ENCODE data around the gene BICC1. TPM values are rescaled to one million over a fixed set of nuclear protein-coding genes. Genes with fewer than 3 reads are reported as not detected.
A peak's percentile ranks its signal among the peaks of the same experiment; 100 is the strongest.

Gene BICC1
- total and polyA plus RNA-seq, 2 experiments from 2014 or later, result 6.4 to 13.2 TPM

DNA sequence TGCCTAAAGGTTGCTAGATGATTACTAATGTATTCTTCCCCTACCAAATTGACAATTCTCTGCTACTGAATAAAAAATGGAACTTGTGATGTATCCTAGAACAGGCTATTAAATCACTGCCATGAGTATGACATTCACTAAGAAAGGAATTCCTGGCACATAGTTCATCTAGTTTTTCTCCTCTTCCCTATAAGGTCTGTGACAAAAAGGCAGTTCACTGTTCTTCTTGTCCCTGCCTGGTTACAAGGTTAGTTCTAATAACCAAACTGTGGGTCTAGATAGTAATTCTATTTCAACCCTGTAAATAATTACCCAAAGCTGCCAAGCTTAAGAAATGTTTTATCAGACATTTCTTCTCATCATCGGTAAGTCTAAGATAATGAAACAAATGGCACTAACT is 245.6 kb downstream of the BICC1 start:
- no peak overlapping the region for H3K4me3 ChIP-seq
- no peaks in the 10 kb centered on the region for H3K36me3 ChIP-seq
- TF ChIP-seq, protein P1, sequence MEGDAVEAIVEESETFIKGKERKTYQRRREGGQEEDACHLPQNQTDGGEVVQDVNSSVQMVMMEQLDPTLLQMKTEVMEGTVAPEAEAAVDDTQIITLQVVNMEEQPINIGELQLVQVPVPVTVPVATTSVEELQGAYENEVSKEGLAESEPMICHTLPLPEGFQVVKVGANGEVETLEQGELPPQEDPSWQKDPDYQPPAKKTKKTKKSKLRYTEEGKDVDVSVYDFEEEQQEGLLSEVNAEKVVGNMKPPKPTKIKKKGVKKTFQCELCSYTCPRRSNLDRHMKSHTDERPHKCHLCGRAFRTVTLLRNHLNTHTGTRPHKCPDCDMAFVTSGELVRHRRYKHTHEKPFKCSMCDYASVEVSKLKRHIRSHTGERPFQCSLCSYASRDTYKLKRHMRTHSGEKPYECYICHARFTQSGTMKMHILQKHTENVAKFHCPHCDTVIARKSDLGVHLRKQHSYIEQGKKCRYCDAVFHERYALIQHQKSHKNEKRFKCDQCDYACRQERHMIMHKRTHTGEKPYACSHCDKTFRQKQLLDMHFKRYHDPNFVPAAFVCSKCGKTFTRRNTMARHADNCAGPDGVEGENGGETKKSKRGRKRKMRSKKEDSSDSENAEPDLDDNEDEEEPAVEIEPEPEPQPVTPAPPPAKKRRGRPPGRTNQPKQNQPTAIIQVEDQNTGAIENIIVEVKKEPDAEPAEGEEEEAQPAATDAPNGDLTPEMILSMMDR (IDR thresholded peaks at IDR 0.05; ENCODE audit: low read depth, low read length), result no peak
- H3K27ac ChIP-seq, result peak overlapping the region; percentile 53
- H3K4me1 ChIP-seq (ENCODE audit: low read depth), result peaks cover 16% of the 10 kb centered on the region
- H3K9me3 ChIP-seq (ENCODE audit: low read depth), result no peaks in the 10 kb centered on the region
- DNase-seq (ENCODE audit: low read depth in 1 of 2, low spot score in 1 of 2), result no peak
- H3K27me3 ChIP-seq, result no peaks in the 10 kb centered on the region

DNA sequence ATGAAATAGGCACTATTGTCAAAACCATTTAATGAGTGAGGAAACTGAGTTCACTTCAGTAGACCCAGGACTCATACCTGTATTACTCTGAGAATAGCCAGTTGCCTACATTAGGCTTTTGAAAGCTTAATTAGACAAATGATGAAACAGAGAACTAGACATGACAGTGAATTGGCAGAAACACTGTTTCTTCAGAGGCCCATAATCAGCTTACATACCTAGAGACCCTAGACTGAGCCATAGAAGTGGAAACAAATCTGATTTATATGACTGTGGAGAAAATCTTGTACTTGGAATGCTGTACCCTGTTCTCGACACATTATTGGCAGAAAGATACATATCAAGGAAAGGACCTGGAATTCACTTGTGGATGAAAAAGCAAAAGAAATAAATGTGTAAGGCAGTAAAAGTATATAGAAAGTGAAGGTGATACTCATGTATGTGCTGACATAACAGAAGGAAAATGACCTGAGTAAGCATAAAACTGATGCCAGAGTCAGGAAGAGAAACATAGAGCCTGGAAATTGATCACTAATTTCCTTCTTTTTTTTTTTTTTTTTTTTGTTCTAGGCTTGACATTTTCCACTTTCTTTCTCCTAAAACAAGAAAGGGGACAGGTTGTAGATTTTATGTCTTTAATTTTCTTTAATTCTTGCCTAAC is 251.5 kb downstream of the BICC1 start:
- Histone ChIP-seq H3K27ac (no peak overlapping the region), H3K9me3 (ENCODE audit: low read depth) (no peaks in the 10 kb centered on the region), H3K4me3 (no peak overlapping the region), H3K27me3 (no peaks in the 10 kb centered on the region), H3K4me1 (ENCODE audit: low read depth) (no peaks in the 10 kb centered on the region), H3K36me3 (no peaks in the 10 kb centered on the region)
- DNase-seq (ENCODE audit: low read depth in 1 of 2, low spot score in 1 of 2), result no peak
- TF ChIP-seq, protein P1 (IDR thresholded peaks at IDR 0.05; ENCODE audit: low read depth, low read length), result no peak

DNA sequence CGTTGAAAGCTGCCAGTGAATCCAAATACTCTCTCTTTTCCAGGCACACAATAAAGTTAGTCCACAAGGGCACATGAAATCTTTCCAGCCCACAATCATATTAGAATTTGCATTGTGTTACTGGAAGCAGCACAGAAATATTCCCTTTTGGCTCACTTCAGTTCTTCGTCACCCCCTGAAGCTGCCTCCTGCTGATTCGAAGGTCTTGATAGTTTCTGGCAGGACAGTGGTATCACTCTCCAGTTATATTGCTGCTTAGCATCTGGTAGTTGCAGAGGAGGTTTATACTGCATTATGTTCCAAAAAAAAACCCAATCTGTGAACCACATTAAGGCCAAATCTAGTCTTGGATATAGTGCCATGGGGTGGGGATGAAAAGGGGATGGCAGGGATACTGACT is 253.2 kb downstream of the BICC1 start:
- H3K27me3 ChIP-seq, result no peaks in the 10 kb centered on the region
- H3K4me1 ChIP-seq (ENCODE audit: low read depth), result no peaks in the 10 kb centered on the region
- no peak overlapping the region for H3K27ac ChIP-seq
- DNase-seq (ENCODE audit: low read depth in 1 of 2, low spot score in 1 of 2), result no peak
- H3K36me3 ChIP-seq, result no peaks in the 10 kb centered on the region
- TF ChIP-seq, protein P1 (IDR thresholded peaks at IDR 0.05; ENCODE audit: low read depth, low read length), result no peak
- H3K9me3 ChIP-seq (ENCODE audit: low read depth), result no peaks in the 10 kb centered on the region
- H3K4me3 ChIP-seq, result no peak overlapping the region

DNA sequence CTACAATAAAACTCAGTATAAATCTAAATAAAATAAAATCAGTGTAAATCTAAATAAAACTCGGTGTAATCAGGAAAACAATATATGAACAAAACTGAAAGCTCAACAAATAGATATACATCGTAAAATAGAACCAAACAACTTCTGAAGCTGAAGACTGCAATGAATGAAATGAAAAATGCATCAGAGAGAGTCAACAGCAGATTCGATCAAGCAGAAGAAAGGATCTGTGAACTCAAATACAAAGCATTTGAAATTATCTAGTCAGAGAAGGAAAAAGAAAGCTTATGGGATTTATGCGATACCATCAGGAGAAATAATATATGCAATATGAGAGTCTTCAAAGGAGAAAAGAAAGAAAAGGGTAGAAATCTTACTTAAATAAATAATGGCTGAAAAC is 255.0 kb downstream of the BICC1 start:
- H3K36me3 ChIP-seq, result no peaks in the 10 kb centered on the region
- H3K9me3 ChIP-seq (ENCODE audit: low read depth), result no peaks in the 10 kb centered on the region
- no peak overlapping the region for H3K27ac ChIP-seq
- H3K4me3 ChIP-seq, result no peak overlapping the region
- H3K27me3 ChIP-seq, result no peaks in the 10 kb centered on the region
- TF ChIP-seq, protein P1 (IDR thresholded peaks at IDR 0.05; ENCODE audit: low read depth, low read length), result no peak
- no peak for DNase-seq (ENCODE audit: low read depth in 1 of 2, low spot score in 1 of 2)
- no peaks in the 10 kb centered on the region for H3K4me1 ChIP-seq (ENCODE audit: low read depth)

DNA sequence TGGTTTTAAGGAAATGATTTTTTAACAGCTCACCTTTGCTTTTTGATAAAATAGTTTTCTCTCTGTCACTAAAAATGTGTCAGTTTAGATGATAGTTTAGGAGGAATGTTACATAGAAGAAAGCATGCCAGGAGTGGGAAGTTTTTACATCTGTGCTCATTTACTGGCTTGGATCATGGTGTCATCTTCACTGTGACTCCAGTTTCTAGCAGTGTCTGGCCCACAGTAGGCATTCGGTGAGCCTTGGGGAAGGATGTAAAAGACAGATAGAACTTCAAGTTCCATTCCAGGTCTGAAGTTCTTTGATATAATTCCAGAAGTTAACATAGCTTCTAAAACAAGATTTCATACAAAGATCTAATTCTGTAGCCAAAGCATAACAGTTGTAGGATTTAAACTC is 259.2 kb downstream of the BICC1 start:
- no peaks in the 10 kb centered on the region for H3K27me3 ChIP-seq
- H3K4me1 ChIP-seq (ENCODE audit: low read depth), result peaks cover 17% of the 10 kb centered on the region
- no peak for DNase-seq (ENCODE audit: low read depth in 1 of 2, low spot score in 1 of 2)
- H3K27ac ChIP-seq, result no peak overlapping the region
- no peak overlapping the region for H3K4me3 ChIP-seq
- TF ChIP-seq, protein P1 (IDR thresholded peaks at IDR 0.05; ENCODE audit: low read depth, low read length), result no peak
- H3K9me3 ChIP-seq (ENCODE audit: low read depth), result no peaks in the 10 kb centered on the region
- no peaks in the 10 kb centered on the region for H3K36me3 ChIP-seq
